Measurements from ENCODE around the gene PAXIP1. TPM values are rescaled to one million over a fixed set of nuclear protein-coding genes. Genes with fewer than 3 reads are reported as not detected.

PAXIP1 gene
- total RNA-seq, 1 donor from 2014 or later, result 11.0 TPM

GRCh38 chr7:154997840-154998370, 5.0 kb downstream of the PAXIP1 start:
- no peak for FAIRE-seq
- no peak for DNase-seq (ENCODE audit: low spot score in 2 of 2)

- DNase-seq (ENCODE audit: low spot score in 2 of 2) (no peak), FAIRE-seq (no peak)
These were observed 6.2 kb downstream of the PAXIP1 start for GRCh38 chr7:154996756-154997155.

- no peak for DNase-seq (ENCODE audit: low spot score in 2 of 2)
- no peak for FAIRE-seq
These were observed 6.8 kb downstream of the PAXIP1 start for GRCh38 chr7:154996101-154996500.

- DNase-seq (ENCODE audit: low spot score in 2 of 2), result no peak
- FAIRE-seq, result no peak
These were observed 7.9 kb downstream of the PAXIP1 start for GRCh38 chr7:154994996-154995395.

DNA sequence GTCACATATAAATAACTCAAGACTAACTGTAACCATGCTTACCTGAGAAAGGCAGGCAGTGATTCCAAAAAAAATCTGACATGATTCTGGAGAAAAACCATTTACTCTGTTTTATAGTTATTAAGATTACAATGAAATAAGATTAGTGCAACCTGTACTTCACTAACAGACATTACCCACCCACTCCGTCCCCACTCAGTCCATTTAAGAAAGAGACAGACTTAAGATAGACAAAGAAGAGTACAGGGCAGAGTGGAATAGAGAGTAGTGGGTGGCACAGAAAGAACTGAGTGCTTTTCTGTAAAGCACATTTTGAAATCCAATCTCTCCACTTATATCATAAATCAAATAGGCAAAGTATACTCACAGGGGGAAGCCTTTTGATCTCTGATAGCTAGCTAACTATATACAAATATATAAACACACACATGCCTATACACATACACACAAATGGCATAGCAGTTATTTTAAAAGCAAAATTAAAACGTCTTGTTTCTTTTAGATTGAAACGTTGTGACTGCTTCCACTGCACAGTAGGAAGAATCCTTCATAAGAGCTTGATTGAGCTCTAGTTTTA, 11.9 kb downstream of the PAXIP1 start:
- DNase-seq (ENCODE audit: low spot score in 2 of 2), result no peak
- no peak for FAIRE-seq

DNA sequence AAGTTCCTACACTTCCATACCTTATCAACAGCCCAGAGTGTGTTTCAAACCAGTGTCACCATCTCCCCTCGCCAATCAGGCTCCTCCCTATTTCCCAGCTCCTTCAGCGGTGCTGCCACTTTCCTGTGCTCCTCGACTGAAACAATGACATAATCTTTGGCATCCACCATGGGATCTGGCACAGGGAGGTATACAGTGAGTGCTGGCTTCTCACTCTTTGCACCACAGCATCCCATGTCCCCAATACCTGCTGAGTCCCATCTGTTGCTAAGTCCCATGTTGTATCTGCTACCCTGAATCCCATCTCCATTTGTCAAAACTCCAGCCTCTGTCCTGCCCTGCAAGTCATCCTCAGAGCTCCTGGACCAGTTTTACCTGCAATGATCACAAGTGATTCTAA, 15.4 kb downstream of the PAXIP1 start:
- FAIRE-seq, result no peak
- DNase-seq (ENCODE audit: low spot score in 2 of 2), result no peak

- FAIRE-seq, result no peak
- no peak for DNase-seq (ENCODE audit: low spot score in 2 of 2)
These were observed 16.6 kb downstream of the PAXIP1 start for GRCh38 chr7:154986200-154986945.

- no peak for FAIRE-seq
- DNase-seq (ENCODE audit: low spot score in 2 of 2), result no peak
These were observed 17.7 kb downstream of the PAXIP1 start for GRCh38 chr7:154985230-154985629.

DNA sequence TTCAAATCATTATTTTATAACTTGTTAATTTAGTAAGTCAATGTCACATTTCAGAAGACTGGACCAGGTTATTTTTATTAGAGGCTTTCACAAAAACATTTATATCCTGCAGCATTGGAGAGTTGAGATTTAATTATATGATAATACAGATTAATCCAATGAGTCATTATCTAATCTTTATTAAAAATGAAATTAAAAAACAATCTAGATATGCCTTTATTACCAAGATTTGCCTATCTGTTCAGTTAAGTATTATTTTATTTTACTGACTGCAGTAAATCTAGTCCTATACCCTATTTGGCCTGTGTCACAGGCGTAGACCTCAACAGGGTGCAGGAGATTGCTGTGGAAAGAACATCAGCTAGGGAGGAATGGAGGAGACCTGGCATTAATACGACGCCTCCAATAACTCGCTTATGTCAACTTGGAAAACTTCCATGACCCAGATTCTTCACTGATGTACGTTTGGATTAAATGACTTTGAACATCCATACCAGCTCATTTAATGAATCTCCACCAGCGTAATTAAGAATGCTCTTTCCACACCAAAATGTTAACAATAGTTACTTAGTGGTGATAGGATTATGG, 18.2 kb downstream of the PAXIP1 start:
- no peak for DNase-seq (ENCODE audit: low spot score in 2 of 2)
- no peak for FAIRE-seq

- FAIRE-seq, result no peak
- DNase-seq (ENCODE audit: low spot score in 2 of 2), result no peak
These were observed 24.9 kb downstream of the PAXIP1 start for GRCh38 chr7:154978017-154978416.

DNA sequence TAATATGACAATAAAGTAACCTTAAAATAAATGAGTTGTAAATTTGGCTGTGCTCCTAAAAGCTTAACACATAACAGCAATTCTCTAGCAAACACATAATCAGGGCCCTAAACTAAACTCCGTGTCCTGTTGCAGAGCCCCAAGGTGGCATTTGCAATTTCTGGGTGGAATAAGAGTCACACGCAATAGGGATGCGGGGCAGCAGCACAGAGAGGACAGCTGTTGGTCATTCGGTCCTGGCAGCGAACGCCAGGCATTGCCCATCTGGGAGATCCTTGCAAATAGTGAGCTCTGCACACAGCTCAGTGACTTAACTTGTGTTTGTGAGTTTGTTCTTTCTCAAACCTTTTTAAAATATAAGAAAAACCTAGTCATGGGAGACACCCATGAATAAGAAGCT, 25.7 kb downstream of the PAXIP1 start:
- DNase-seq (ENCODE audit: low spot score in 2 of 2) (no peak), FAIRE-seq (no peak)

DNA sequence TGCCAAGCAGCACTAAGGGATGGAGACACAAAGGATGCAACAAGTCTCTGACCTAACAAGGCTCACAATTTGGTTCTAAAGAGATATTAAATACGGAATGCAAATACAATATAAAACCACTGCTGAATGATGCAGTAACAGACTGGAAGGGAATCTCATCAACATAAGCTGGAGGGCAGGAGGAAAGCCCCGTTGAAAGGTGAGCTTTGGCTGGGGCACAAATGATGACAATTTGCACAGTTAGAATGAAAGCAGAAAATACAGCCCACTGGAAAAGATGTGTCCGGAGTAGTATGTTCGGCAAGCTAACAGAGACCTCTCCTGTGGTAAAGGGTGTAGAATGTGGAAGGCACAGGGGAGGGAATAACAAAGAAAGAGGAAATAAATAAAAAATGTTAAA, 26.1 kb downstream of the PAXIP1 start:
- FAIRE-seq (no peak), DNase-seq (ENCODE audit: low spot score in 2 of 2) (no peak)

- no peak for FAIRE-seq
- DNase-seq (ENCODE audit: low spot score in 2 of 2), result no peak
These were observed 26.9 kb downstream of the PAXIP1 start for GRCh38 chr7:154975984-154976383.

GRCh38 chr7:154973381-154973780, 29.5 kb downstream of the PAXIP1 start:
- DNase-seq (ENCODE audit: low spot score in 2 of 2) (no peak), FAIRE-seq (no peak)

DNA sequence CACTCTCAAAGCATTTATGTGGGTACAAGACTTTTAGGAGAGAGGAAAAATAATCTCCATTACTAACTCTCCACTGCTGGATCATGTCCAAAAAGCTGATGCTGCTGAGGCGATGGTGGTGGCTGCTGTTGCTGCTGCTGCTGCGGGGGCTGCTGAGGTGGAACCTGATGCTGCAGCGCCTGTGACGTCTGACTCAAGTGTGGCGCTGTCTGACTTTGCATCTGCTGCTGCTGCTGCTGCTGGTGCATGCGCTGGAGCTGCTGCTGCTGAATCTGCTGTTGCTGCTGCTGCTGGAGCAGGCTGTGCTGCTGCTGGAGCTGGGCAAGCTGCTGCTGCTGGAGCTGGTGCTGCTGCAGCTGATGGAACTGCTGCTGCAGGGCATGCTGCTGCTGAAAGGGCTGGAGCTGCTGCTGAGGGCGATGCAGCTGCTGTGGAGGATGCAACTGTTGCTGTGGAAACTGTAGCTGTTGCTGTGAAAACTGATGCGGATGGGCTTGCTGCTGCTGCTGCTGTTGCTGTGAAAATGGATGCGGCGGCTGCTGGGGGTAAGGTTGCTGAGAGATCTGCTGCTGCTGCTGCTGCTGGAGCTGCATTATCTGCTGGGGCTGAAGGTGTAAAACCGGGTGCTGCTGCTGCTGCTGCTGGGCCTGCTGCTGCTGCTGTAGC, 34.5 kb downstream of the PAXIP1 start:
- DNase-seq (ENCODE audit: low spot score in 2 of 2), result no peak
- FAIRE-seq, result no peak

GRCh38 chr7:154967401-154967955, 35.4 kb downstream of the PAXIP1 start:
- no peak for DNase-seq (ENCODE audit: low spot score in 2 of 2)
- no peak for FAIRE-seq

DNA sequence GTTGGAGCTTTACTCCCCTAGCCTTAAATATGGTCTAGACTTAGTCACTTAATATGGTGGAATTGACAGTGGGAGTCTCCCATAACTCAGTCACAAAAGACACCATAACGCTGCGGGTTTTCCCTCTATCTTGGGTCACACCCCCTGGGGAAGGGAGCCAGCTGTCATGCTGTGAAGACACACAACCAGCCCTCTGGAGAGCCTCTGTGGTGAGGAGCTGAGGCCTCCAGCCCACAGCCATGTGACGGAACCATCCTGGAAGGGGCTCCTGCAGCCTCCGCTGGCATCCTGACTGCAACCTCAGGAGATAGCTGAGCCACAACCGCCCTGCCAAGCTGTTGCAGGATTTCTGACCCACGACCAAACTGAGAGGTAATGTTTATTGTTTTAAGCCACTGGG, 37.9 kb downstream of the PAXIP1 start:
- FAIRE-seq (no peak), DNase-seq (ENCODE audit: low spot score in 2 of 2) (no peak)

GRCh38 chr7:154960063-154960790, 42.7 kb downstream of the PAXIP1 start:
- DNase-seq (ENCODE audit: low spot score in 2 of 2) (peak; percentile 24 to 27), FAIRE-seq (no peak)

DNA sequence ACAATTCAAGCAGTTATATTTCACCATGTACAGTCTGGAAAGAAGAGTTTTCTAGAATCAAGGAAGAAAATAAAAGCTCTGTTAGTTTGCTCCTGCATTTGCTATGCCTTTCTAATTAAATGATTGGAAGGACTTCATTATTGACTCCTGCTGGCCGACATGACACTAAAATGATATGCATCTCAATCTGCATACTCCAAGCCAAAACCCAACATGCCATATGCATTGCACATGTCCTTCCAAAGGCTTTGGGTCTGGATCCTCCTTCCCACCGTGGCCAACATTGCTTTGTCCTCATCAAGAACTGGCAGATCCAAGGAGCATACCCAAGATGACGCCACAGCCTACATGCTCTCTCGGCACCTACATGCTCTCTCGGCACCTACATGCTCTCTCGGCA, 46.5 kb downstream of the PAXIP1 start:
- DNase-seq (ENCODE audit: low spot score in 2 of 2) (no peak), FAIRE-seq (no peak)

GRCh38 chr7:154953006-154953684, 49.8 kb downstream of the PAXIP1 start:
- FAIRE-seq (peak; percentile 21), DNase-seq (ENCODE audit: low spot score in 2 of 2) (no peak)
